Psoas muscle (tissue), 8 donors: Measurements from ENCODE around the gene AOAH. TPM values are rescaled to one million over a fixed set of nuclear protein-coding genes. Genes with fewer than 3 reads are reported as not detected.

Experiments used
- ATAC-seq, 4 donors: fragments of 200-7000 bp; cut with Tn5 transposase; one replicate each; pipeline ENCODE4 v1.9.1; 2020; ENCODE audit warnings: moderate library complexity in 3 of 4, mild to moderate bottlenecking in 2 of 4
- DNase-seq, 2 donors: peaks; one replicate each; pipeline ENCODE4 v3.0.0-alpha.2; 2020
- H3K27ac ChIP-seq: fragments of 200-600 bp; one replicate; pipeline ENCODE4 v1.8.0; 2022
- H3K27me3 ChIP-seq, 3 donors: fragments of 200-600 bp in 1 of 3; one replicate each; pipeline versions ENCODE4 v1.6.1 to v1.8.0; 2013 to 2022; ENCODE audit warnings: low read length in 2 of 3, mild to moderate bottlenecking in 2 of 3, moderate library complexity in 1 of 3; ENCODE audit not compliant: insufficient read depth in 3 of 3
- H3K36me3 ChIP-seq, 2 donors: fragments of 200-600 bp in 1 of 2; one replicate each; pipeline versions ENCODE4 v1.6.1 to v1.8.0; 2013 to 2022; ENCODE audit warnings: low read depth in 1 of 2, mild to moderate bottlenecking in 1 of 2, moderate library complexity in 1 of 2; ENCODE audit not compliant: insufficient read depth in 1 of 2
- H3K4me1 ChIP-seq: fragments of 200-600 bp; one replicate; pipeline ENCODE4 v1.8.0; 2022
- H3K4me3 ChIP-seq: fragments of 200-600 bp; one replicate; pipeline ENCODE4 v1.8.0; 2022; ENCODE audit warnings: mild to moderate bottlenecking
- H3K9me3 ChIP-seq: fragments of 200-600 bp; one replicate; pipeline ENCODE4 v1.8.0; 2022
- WGBS, 3 donors: extraction: QIAGEN DNeasy Blood & Tissue Kit; methylation state at CpG; one replicate each; pipeline versions ENCODE4 v1.1.6 to v1.1.7; 2013; 5-methylcytosine and 5-hydroxymethylcytosine counted together
- intact Hi-C, 2 donors: fragments of 100-400 bp; cut with DNase I; formaldehyde crosslinking; loops; one replicate each; pipeline versions ENCODE4 v1.11.0 to v1.14.2; 2022
- polyA plus RNA-seq, 3 donors: library from polyadenylated mRNA; stranded (reverse); fragments of 200-250 nt; gene quantifications; one replicate each; pipeline ENCODE4 v1.2.3, GENCODE V29; 2013
- total RNA-seq, 4 donors: library from RNA; stranded (reverse); fragmentation: NEBNext Ultra II Directional in 2 of 4; extraction: Animal tissue kit (Norgen Biotek cat#: 25700) in 2 of 4; gene quantifications; one replicate each; pipeline versions ENCODE4 v1.2.1 to v1.2.4, GENCODE V29; 2021 to 2023
- TF ChIP-seq, protein P1 (sequence below): fragments of 200-600 bp; IDR thresholded peaks from one replicate; pipeline ENCODE4 v1.8.0; 2022; ENCODE audit warnings: antibody characterized with exemption
- donor health status: healthy with polysubstance abuse.
- donor health status: DM: no; HTN: no; CAD: no; lungs with moderate emphysema.
- donor health status: Bipolar disorder and iron deficiency.
- donor health status: healthy.
- donor health status: DM: yes; HTN: yes; CAD: no.
- donor health status: DM: no; HTN: no; CAD: no.
- donor health status: DM: no; HTN: no; CAD: no.
- donor health status: DM: yes; HTN: yes; CAD: no.

Gene AOAH
- total and polyA plus RNA-seq, 7 donors, result 0.04 to 2.1 (median 0.83) TPM

DNA sequence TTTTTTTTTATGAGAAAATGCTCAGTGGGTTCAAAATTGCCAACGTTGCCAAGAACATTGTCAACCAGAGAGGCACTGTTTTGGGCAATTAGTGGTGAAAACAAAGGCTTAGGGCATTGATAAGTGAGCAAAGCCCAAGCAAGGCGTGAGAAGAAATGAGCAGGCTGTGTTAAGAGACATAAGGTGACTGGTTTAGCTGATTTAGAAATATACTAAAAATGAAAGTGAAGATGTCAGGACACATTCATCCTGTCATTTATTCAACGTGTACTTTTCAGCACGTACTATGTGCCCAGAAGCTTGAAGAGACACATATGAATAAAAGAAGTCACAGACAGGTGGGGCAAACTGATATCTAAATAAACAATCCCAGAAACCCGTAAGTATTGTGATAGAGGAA is 31.8 kb downstream of the AOAH start:
- WGBS, 3 donors, result 60 to 75% (median 66%) methylated on average over 5 of the region's 5 CpGs
- H3K36me3 ChIP-seq, result no peaks in the 10 kb centered on the region
- H3K4me3 ChIP-seq, result no peak overlapping the region
- DNase-seq (no peak), ATAC-seq (no peak)
- intact Hi-C loops, result no loop called here
- TF ChIP-seq, protein P1, sequence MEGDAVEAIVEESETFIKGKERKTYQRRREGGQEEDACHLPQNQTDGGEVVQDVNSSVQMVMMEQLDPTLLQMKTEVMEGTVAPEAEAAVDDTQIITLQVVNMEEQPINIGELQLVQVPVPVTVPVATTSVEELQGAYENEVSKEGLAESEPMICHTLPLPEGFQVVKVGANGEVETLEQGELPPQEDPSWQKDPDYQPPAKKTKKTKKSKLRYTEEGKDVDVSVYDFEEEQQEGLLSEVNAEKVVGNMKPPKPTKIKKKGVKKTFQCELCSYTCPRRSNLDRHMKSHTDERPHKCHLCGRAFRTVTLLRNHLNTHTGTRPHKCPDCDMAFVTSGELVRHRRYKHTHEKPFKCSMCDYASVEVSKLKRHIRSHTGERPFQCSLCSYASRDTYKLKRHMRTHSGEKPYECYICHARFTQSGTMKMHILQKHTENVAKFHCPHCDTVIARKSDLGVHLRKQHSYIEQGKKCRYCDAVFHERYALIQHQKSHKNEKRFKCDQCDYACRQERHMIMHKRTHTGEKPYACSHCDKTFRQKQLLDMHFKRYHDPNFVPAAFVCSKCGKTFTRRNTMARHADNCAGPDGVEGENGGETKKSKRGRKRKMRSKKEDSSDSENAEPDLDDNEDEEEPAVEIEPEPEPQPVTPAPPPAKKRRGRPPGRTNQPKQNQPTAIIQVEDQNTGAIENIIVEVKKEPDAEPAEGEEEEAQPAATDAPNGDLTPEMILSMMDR, result no peak
- H3K27ac ChIP-seq, result no peak overlapping the region
- no peaks in the 10 kb centered on the region for H3K4me1 ChIP-seq
- H3K27me3 ChIP-seq, result no peaks in the 10 kb centered on the region
- no peaks in the 10 kb centered on the region for H3K9me3 ChIP-seq

DNA sequence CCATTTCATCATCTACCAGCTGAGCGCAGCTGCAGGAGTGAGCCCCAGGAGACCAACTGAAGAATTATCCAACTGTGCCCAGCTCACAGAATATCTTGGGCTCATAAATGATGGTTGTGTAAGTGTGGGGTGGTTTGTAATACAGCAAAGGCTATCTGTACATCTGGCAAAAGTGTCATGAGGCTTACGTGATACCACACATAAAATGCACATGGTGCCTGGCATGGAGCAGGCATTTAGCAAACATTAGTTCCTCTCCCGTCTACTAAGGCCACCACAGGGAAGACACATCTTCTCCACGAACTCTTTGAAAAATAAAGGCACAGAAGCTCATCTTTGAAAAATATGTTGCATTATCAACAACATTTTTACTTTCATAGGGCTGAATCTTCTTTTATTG is 32.3 kb downstream of the AOAH start:
- no peak for ATAC-seq
- H3K4me1 ChIP-seq, result no peaks in the 10 kb centered on the region
- no peak overlapping the region for H3K4me3 ChIP-seq
- TF ChIP-seq, protein P1, result no peak
- H3K36me3 ChIP-seq, result no peaks in the 10 kb centered on the region
- H3K27me3 ChIP-seq, result no peaks in the 10 kb centered on the region
- no peaks in the 10 kb centered on the region for H3K9me3 ChIP-seq
- intact Hi-C loops, result no loop called here
- 55 to 83% (median 63%) methylated on average over 4 of the region's 4 CpGs for WGBS, 3 donors
- H3K27ac ChIP-seq, result no peak overlapping the region
- DNase-seq, result no peak

DNA sequence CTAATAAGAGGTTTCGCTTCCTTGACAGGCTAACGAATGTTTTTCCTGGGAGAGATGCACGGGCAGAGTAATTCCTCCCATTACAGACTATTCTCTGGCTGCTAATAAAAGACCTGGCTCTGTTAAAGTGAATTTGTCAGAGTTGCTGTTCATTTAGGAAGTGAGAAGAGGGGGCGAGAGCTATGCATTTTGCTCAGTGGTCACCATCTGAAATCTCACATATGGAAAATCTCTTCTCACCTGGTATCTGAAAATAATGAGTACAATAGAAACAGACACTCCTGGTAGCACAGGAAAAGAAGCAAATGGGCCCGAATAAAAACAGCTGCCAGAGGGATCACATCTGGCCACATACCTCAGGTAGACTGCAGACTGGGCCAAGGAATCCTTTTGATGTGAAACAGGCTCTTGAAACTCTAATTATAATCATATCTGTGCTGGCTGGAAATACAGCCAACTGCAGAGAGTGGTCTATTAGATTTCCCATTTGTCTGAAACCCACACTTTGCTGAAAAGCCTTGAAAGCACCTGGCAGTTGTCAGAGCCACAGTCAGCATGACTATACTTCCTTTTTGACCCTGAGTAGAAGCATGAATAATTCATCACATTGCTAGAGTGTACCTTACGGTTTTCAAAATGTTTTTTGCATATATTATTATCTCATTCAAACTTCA is 33.6 kb downstream of the AOAH start:
- Histone ChIP-seq H3K4me3 (no peak overlapping the region), H3K9me3 (no peaks in the 10 kb centered on the region), H3K27ac (no peak overlapping the region), H3K27me3 (no peaks in the 10 kb centered on the region), H3K4me1 (no peaks in the 10 kb centered on the region), H3K36me3 (no peaks in the 10 kb centered on the region)
- WGBS, 3 donors, result 57 to 62% (median 62%) methylated on average over 6 of the region's 6 CpGs
- TF ChIP-seq, protein P1, result no peak
- DNase-seq (no peak), ATAC-seq (no peak)
- intact Hi-C loops, result no loop called here

DNA sequence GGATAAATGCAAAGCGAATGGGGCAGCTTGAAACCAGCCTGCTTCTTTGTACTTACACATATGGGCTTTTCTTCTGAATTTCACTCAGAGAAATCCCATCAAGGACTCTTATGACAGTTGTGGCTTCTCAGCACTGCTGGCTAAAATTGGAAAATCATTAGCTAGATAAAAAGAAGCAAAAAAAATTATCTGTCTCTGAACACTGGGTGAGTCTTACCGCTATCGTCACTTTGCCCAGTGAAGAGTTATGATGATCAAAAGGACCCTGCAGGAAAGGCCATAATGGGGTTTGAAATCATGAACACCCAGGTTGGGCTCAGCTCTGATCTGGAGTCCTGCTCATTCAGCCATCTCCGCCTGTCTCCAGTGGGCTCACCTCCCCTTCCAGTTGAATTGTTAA is 34.3 kb downstream of the AOAH start:
- no peak for ATAC-seq
- H3K36me3 ChIP-seq, result no peaks in the 10 kb centered on the region
- H3K27ac ChIP-seq, result no peak overlapping the region
- DNase-seq, result no peak
- WGBS, 3 donors, result 90 to 91% (median 90%) methylated on average over 4 of the region's 4 CpGs
- no peaks in the 10 kb centered on the region for H3K27me3 ChIP-seq
- intact Hi-C loops, result no loop called here
- H3K4me3 ChIP-seq, result no peak overlapping the region
- H3K4me1 ChIP-seq, result no peaks in the 10 kb centered on the region
- TF ChIP-seq, protein P1, result no peak
- H3K9me3 ChIP-seq, result no peaks in the 10 kb centered on the region

GRCh38 chr7:36686499-36686898 is 37.8 kb downstream of the AOAH start:
- no peaks in the 10 kb centered on the region for H3K9me3 ChIP-seq
- intact Hi-C loops, result no loop called here
- DNase-seq (no peak), ATAC-seq (no peak)
- no peak overlapping the region for H3K27ac ChIP-seq
- H3K4me1 ChIP-seq, result no peaks in the 10 kb centered on the region
- H3K27me3 ChIP-seq, result peaks cover 0 to 2% (median 0%) of the 10 kb centered on the region in 3 donors
- H3K36me3 ChIP-seq, result no peaks in the 10 kb centered on the region
- no peak overlapping the region for H3K4me3 ChIP-seq
- WGBS, 3 donors, result 82 to 91% (median 87%) methylated on average over 5 of the region's 5 CpGs
- TF ChIP-seq, protein P1, result no peak
